Mucosa of stomach (tissue), 1 donor: Measurements from ENCODE around the gene C2orf81.

Experiments used
- H3K27me3 ChIP-seq: one replicate; pipeline ENCODE4 v1.7.0; 2013; ENCODE audit warnings: mild to moderate bottlenecking, low read length; ENCODE audit not compliant: control insufficient read depth, insufficient read depth
- H3K36me3 ChIP-seq: one replicate; pipeline ENCODE4 v1.7.0; 2013; ENCODE audit warnings: low read length; ENCODE audit not compliant: control insufficient read depth, insufficient read depth
- H3K4me1 ChIP-seq: one replicate; pipeline ENCODE4 v1.7.0; 2013; ENCODE audit warnings: mild to moderate bottlenecking, low read length; ENCODE audit not compliant: control insufficient read depth, insufficient read depth
- H3K4me3 ChIP-seq: one replicate; pipeline ENCODE4 v1.7.0; 2013; ENCODE audit warnings: low read length
- H3K9ac ChIP-seq: one replicate; pipeline ENCODE4 v1.7.0; 2013; ENCODE audit warnings: mild to moderate bottlenecking, low read length, moderate library complexity
- H3K9me3 ChIP-seq: one replicate; pipeline ENCODE4 v1.7.0; 2013; ENCODE audit warnings: mild to moderate bottlenecking, low read length, moderate library complexity; ENCODE audit not compliant: control insufficient read depth
- donor health status: Pancreatic carcinoma.

C2orf81 gene

GRCh38 chr2:74415762-74416395 lies 5.5 kb downstream of the C2orf81 start:
- Histone ChIP-seq H3K27me3 (peaks cover 10% of the 10 kb centered on the region), H3K9me3 (no peaks in the 10 kb centered on the region), H3K4me1 (peaks cover 34% of the 10 kb centered on the region), H3K9ac (peak overlapping the region; percentile 76), H3K4me3 (peak overlapping the region; percentile 27), H3K36me3 (no peaks in the 10 kb centered on the region)

- Histone ChIP-seq H3K36me3 (no peaks in the 10 kb centered on the region), H3K4me1 (peaks cover 32% of the 10 kb centered on the region), H3K9ac (peak overlapping the region; percentile 76), H3K9me3 (no peaks in the 10 kb centered on the region), H3K4me3 (peak overlapping the region; percentile 27), H3K27me3 (peaks cover 10% of the 10 kb centered on the region)
Observed at GRCh38 chr2:74414881-74415761, 6.3 kb downstream of the C2orf81 start.

- H3K4me3 ChIP-seq, result peak overlapping the region; percentile 38
- H3K9me3 ChIP-seq, result no peaks in the 10 kb centered on the region
- H3K9ac ChIP-seq, result peak overlapping the region; percentile 76
- H3K36me3 ChIP-seq, result no peaks in the 10 kb centered on the region
- H3K27me3 ChIP-seq, result peaks cover 10% of the 10 kb centered on the region
- peaks cover 32% of the 10 kb centered on the region for H3K4me1 ChIP-seq
Observed at GRCh38 chr2:74414441-74414840, 7.0 kb downstream of the C2orf81 start.

- H3K36me3 ChIP-seq, result no peaks in the 10 kb centered on the region
- no peaks in the 10 kb centered on the region for H3K9me3 ChIP-seq
- H3K4me3 ChIP-seq, result peak overlapping the region; percentile 38
- peaks cover 32% of the 10 kb centered on the region for H3K4me1 ChIP-seq
- H3K27me3 ChIP-seq, result peaks cover 10% of the 10 kb centered on the region
- peak overlapping the region; percentile 76 for H3K9ac ChIP-seq
Observed at GRCh38 chr2:74413001-74413698, 8.3 kb downstream of the C2orf81 start.

GRCh38 chr2:74407682-74408081 lies 13.7 kb downstream of the C2orf81 start:
- Histone ChIP-seq H3K27me3 (no peaks in the 10 kb centered on the region), H3K36me3 (no peaks in the 10 kb centered on the region), H3K9me3 (no peaks in the 10 kb centered on the region), H3K4me3 (no peak overlapping the region), H3K4me1 (no peaks in the 10 kb centered on the region), H3K9ac (no peak overlapping the region)

- Histone ChIP-seq H3K4me3 (no peak overlapping the region), H3K4me1 (no peaks in the 10 kb centered on the region), H3K36me3 (no peaks in the 10 kb centered on the region), H3K9me3 (no peaks in the 10 kb centered on the region), H3K27me3 (no peaks in the 10 kb centered on the region), H3K9ac (no peak overlapping the region)
Observed at GRCh38 chr2:74406035-74406434, 15.4 kb downstream of the C2orf81 start.

GRCh38 chr2:74401891-74402290 lies 19.5 kb downstream of the C2orf81 start:
- no peaks in the 10 kb centered on the region for H3K27me3 ChIP-seq
- H3K9me3 ChIP-seq, result no peaks in the 10 kb centered on the region
- no peaks in the 10 kb centered on the region for H3K36me3 ChIP-seq
- H3K4me1 ChIP-seq, result no peaks in the 10 kb centered on the region
- no peak overlapping the region for H3K9ac ChIP-seq
- no peak overlapping the region for H3K4me3 ChIP-seq

- no peaks in the 10 kb centered on the region for H3K27me3 ChIP-seq
- no peaks in the 10 kb centered on the region for H3K36me3 ChIP-seq
Observed at GRCh38 chr2:74399785-74400184, 21.6 kb downstream of the C2orf81 start.

GRCh38 chr2:74396149-74396548 lies 25.3 kb downstream of the C2orf81 start:
- Histone ChIP-seq H3K36me3 (no peaks in the 10 kb centered on the region), H3K9me3 (no peaks in the 10 kb centered on the region), H3K4me3 (no peak overlapping the region), H3K27me3 (no peaks in the 10 kb centered on the region), H3K9ac (no peak overlapping the region), H3K4me1 (no peaks in the 10 kb centered on the region)

More at GRCh38 chr2:74399785-74400184, 21.6 kb downstream of the C2orf81 start:
- H3K9me3 ChIP-seq, result no peaks in the 10 kb centered on the region
- no peak overlapping the region for H3K4me3 ChIP-seq
- H3K4me1 ChIP-seq, result no peaks in the 10 kb centered on the region
- no peak overlapping the region for H3K9ac ChIP-seq

GRCh38 chr2:74393525-74393924 lies 27.9 kb downstream of the C2orf81 start:
- no peaks in the 10 kb centered on the region for H3K36me3 ChIP-seq
- no peak overlapping the region for H3K9ac ChIP-seq
- no peak overlapping the region for H3K4me3 ChIP-seq
- H3K4me1 ChIP-seq, result peaks cover 18% of the 10 kb centered on the region
- no peaks in the 10 kb centered on the region for H3K9me3 ChIP-seq
- H3K27me3 ChIP-seq, result no peaks in the 10 kb centered on the region

- no peak overlapping the region for H3K4me3 ChIP-seq
- no peaks in the 10 kb centered on the region for H3K27me3 ChIP-seq
- H3K36me3 ChIP-seq, result no peaks in the 10 kb centered on the region
- H3K9me3 ChIP-seq, result no peaks in the 10 kb centered on the region
- H3K9ac ChIP-seq, result no peak overlapping the region
- peaks cover 18% of the 10 kb centered on the region for H3K4me1 ChIP-seq
Observed at GRCh38 chr2:74392449-74392743, 29.0 kb downstream of the C2orf81 start.
